A673 (cell line): ENCODE results near the gene PLK2.

Experiments used
- CTCF ChIP-seq: fragments of 300-800, 200-600 bp; sonication (generic); conservative IDR thresholded peaks from 2 replicates; pipeline ENCODE4 v1.5.1; 2017; ENCODE audit warnings: low read depth, mild to moderate bottlenecking, antibody characterized with exemption, low read length, moderate library complexity, mixed read lengths
- EZH2 ChIP-seq: fragments of 200-600 bp; sonication (generic); IDR thresholded peaks from 2 replicates; pipeline ENCODE4 v1.6.1; 2017; ENCODE audit warnings: borderline replicate concordance, low read depth, mild to moderate bottlenecking, mixed read lengths, antibody characterized with exemption, low read length; ENCODE audit not compliant: poor library complexity, severe bottlenecking

- no peak for TF ChIP-seq CTCF
- TF ChIP-seq EZH2: no peak
These were observed 43.6 kb upstream of the PLK2 start for GRCh38 chr5:58503390-58504046.
